MM.1S (cell line): ENCODE measurements around the gene EPB41.

Experiments used
- DNase-seq: peaks from one replicate; pipeline ENCODE4 v3.0.0-alpha.2; 2015
- H2AFZ ChIP-seq: fragments of 300-600 bp; sonication (generic); 2 replicates; pipeline ENCODE4 v1.6.0; 2016; ENCODE audit warnings: antibody characterized with exemption, low read length
- H3F3A ChIP-seq: fragments of 300-600 bp; sonication (generic); 2 replicates; pipeline ENCODE4 v1.6.1; 2016; ENCODE audit warnings: mild to moderate bottlenecking, antibody characterized with exemption, low read length, moderate library complexity, mixed read lengths; ENCODE audit not compliant: insufficient read depth
- H3K27ac ChIP-seq: fragments of 300-600 bp; sonication (generic); 2 replicates; pipeline ENCODE4 v1.5.1; 2016; ENCODE audit warnings: mild to moderate bottlenecking, low read length
- H3K27me3 ChIP-seq: fragments of 300-600 bp; sonication (generic); replicated peaks from 2 replicates; pipeline ENCODE4 v1.6.0; 2016; ENCODE audit warnings: low read length; ENCODE audit not compliant: insufficient read depth
- H3K36me3 ChIP-seq: fragments of 300-600 bp; sonication (generic); replicated peaks from 2 replicates; pipeline ENCODE4 v1.6.1; 2016; ENCODE audit warnings: mild to moderate bottlenecking, low read length, mixed read lengths; ENCODE audit not compliant: insufficient read depth
- H3K4me1 ChIP-seq: fragments of 300-600 bp; sonication (generic); 2 replicates; pipeline ENCODE4 v1.6.1; 2016; ENCODE audit warnings: low read length, mixed read lengths
- H3K4me2 ChIP-seq: fragments of 300-600 bp; sonication (generic); 2 replicates; pipeline ENCODE4 v1.6.0; 2016; ENCODE audit warnings: low read depth, low read length
- H3K4me3 ChIP-seq: fragments of 300-600 bp; sonication (generic); 2 replicates; pipeline ENCODE4 v1.5.1; 2016; ENCODE audit warnings: low read length, mixed read lengths
- H3K79me2 ChIP-seq: fragments of 300-600 bp; sonication (generic); 2 replicates; pipeline ENCODE4 v1.6.1; 2016; ENCODE audit warnings: mixed run types, low read length, mixed read lengths
- H3K9ac ChIP-seq: fragments of 300-600 bp; sonication (generic); 2 replicates; pipeline ENCODE4 v1.6.1; 2016; ENCODE audit warnings: low read length, mixed read lengths
- H3K9me2 ChIP-seq: fragments of 300-600 bp; sonication (generic); replicated peaks from 2 replicates; pipeline ENCODE4 v1.6.1; 2016; ENCODE audit warnings: mild to moderate bottlenecking, low read length, mixed read lengths; ENCODE audit not compliant: insufficient read depth
- H3K9me3 ChIP-seq: fragments of 300-600 bp; sonication (generic); replicated peaks from 2 replicates; pipeline ENCODE4 v1.6.1; 2016; ENCODE audit warnings: mild to moderate bottlenecking, low read length, mixed read lengths; ENCODE audit not compliant: insufficient read depth
- H4K20me1 ChIP-seq: fragments of 300-600 bp; sonication (generic); 2 replicates; pipeline ENCODE4 v1.6.1; 2016; ENCODE audit warnings: mild to moderate bottlenecking, low read length, moderate library complexity, mixed read lengths; ENCODE audit not compliant: insufficient read depth
- EZH2 ChIP-seq: fragments of 300-600 bp; sonication (generic); optimal IDR thresholded peaks from 2 replicates; pipeline ENCODE3; 2017; ENCODE audit warnings: low read depth, mild to moderate bottlenecking, antibody characterized with exemption, low read length, mixed read lengths
- EZH2phosphoT487 ChIP-seq: fragments of 300-600 bp; sonication (generic); IDR thresholded peaks from 2 replicates; pipeline ENCODE4 v1.6.1; 2018; ENCODE audit warnings: antibody characterized with exemption, low read length
- TF ChIP-seq, protein P1 (sequence below): fragments of 300-600 bp; sonication (generic); IDR thresholded peaks from 2 replicates; pipeline ENCODE4 v1.5.1; 2016; ENCODE audit warnings: antibody characterized with exemption, low read length, mixed read lengths

The EPB41 gene

DNA sequence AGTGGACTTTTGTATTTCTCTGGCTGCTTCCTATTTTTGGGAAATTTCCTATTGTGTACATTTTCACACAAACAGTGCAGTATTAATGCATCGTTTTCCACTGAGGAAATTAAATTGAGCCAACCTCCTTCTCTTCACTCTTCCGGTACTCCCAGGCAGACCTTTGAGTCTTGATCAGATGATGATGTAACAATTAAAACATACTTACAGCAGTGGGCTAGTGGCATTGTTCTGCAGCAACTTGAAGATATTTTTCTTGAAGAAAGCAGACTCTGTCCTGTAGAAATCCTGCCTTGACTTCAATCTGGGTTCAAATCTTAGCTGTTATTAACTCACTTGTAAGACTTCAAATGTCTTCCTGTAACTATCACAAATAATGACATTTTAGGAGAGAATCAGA lies 228.3 kb downstream of the EPB41 start:
- Histone ChIP-seq H3K36me3 (peaks cover under 1% of the 10 kb centered on the region; the same call in 1 of the 2 replicates), H3K4me2 (no peak overlapping the region), H3K4me3 (no peak overlapping the region), H2AFZ (no peak overlapping the region), H3K9me2 (no peaks in the 10 kb centered on the region), H3K9me3 (no peaks in the 10 kb centered on the region), H3K9ac (no peak overlapping the region), H3F3A (0 out of 2 replicates have a peak, but pooled peaks cover under 1% of the 10 kb centered on the region), H3K27ac (no peak overlapping the region), H3K27me3 (no peaks in the 10 kb centered on the region), H4K20me1 (no peaks in the 10 kb centered on the region), H3K79me2 (no peaks in the 10 kb centered on the region), H3K4me1 (no peaks in the 10 kb centered on the region)
- TF ChIP-seq EZH2: no peak
- no peak for TF ChIP-seq EZH2phosphoT487
- TF ChIP-seq, protein P1, sequence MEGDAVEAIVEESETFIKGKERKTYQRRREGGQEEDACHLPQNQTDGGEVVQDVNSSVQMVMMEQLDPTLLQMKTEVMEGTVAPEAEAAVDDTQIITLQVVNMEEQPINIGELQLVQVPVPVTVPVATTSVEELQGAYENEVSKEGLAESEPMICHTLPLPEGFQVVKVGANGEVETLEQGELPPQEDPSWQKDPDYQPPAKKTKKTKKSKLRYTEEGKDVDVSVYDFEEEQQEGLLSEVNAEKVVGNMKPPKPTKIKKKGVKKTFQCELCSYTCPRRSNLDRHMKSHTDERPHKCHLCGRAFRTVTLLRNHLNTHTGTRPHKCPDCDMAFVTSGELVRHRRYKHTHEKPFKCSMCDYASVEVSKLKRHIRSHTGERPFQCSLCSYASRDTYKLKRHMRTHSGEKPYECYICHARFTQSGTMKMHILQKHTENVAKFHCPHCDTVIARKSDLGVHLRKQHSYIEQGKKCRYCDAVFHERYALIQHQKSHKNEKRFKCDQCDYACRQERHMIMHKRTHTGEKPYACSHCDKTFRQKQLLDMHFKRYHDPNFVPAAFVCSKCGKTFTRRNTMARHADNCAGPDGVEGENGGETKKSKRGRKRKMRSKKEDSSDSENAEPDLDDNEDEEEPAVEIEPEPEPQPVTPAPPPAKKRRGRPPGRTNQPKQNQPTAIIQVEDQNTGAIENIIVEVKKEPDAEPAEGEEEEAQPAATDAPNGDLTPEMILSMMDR: no peak
- no peak for DNase-seq

DNA sequence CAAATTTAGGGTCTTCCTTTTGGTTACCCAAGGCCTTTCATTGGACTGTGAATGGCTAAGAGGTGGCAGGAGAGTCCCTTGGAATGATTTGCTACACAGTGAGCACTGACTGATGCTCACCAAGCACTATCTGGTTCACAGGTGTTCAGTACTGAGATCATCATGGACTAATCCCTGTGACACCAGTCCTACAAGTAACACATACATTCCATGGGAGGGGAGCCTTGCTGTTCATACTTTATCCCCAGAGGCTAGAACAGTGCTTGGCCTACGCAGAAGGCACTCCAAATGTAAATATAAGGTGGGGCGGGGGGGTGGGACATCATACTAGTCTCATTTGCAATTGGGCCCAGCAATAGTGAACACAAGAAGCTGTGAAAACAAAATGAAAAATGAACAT lies 229.8 kb downstream of the EPB41 start:
- H3K36me3 ChIP-seq: peaks cover 15% of the 10 kb centered on the region
- no peaks in the 10 kb centered on the region for H3K9me2 ChIP-seq
- no peak overlapping the region for H3K4me3 ChIP-seq
- H3K9me3 ChIP-seq: no peaks in the 10 kb centered on the region
- 0 out of 2 replicates have a peak, but pooled peaks cover 3% of the 10 kb centered on the region for H3F3A ChIP-seq
- H3K4me1 ChIP-seq: no peaks in the 10 kb centered on the region
- no peak overlapping the region for H3K27ac ChIP-seq
- no peaks in the 10 kb centered on the region for H3K27me3 ChIP-seq
- H4K20me1 ChIP-seq: no peaks in the 10 kb centered on the region
- no peaks in the 10 kb centered on the region for H3K79me2 ChIP-seq
- H3K4me2 ChIP-seq: no peak overlapping the region
- no peak overlapping the region for H3K9ac ChIP-seq
- TF ChIP-seq, protein P1: no peak
- TF ChIP-seq EZH2phosphoT487 (no peak), EZH2 (no peak)
- H2AFZ ChIP-seq: no peak overlapping the region
- DNase-seq: no peak

DNA sequence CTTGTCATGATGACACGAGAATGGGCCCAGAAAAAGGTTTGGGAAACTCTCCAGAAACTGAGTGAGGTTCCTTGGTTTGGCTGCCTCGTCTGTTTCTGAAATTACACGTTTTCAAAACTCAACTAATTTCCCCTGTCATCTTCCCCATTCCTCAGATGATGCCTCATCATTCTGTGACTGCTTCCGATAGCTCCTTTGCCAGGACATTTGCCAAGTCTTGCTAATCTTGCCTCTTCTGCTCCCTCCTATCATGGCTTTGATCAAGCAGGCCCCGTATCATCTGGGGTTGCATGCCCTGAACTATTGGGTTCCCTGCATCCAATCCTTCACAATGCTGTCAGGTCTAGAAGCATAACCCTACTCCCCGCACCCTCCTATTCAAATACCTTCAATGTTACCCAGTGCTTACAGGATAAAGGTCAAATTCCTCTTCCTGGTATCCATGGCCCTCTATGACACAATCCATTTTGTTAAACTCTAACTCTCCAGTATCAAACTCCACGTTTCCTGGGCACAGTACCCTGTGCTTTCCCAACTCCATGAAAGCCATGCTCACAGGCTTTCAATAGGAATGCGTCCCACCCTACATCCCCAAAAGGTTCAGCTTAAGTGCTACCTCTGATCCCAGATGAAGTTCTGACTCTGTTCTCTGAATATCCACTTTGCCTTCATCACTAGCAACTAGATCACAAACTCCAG lies 231.5 kb downstream of the EPB41 start:
- H3K36me3 ChIP-seq: peaks cover 21% of the 10 kb centered on the region
- H3K27ac ChIP-seq: no peak overlapping the region
- no peaks in the 10 kb centered on the region for H3K27me3 ChIP-seq
- H3K4me1 ChIP-seq: no peaks in the 10 kb centered on the region
- H2AFZ ChIP-seq: no peak overlapping the region
- no peak overlapping the region for H3K4me3 ChIP-seq
- H3K9me3 ChIP-seq: no peaks in the 10 kb centered on the region
- peaks cover 6% of the 10 kb centered on the region for H3K79me2 ChIP-seq
- no peaks in the 10 kb centered on the region for H4K20me1 ChIP-seq
- 0 out of 2 replicates have a peak, but pooled peaks cover 3% of the 10 kb centered on the region for H3F3A ChIP-seq
- H3K9me2 ChIP-seq: no peaks in the 10 kb centered on the region
- H3K9ac ChIP-seq: no peak overlapping the region
- no peak for DNase-seq
- no peak overlapping the region for H3K4me2 ChIP-seq
- TF ChIP-seq EZH2 (no peak), EZH2phosphoT487 (no peak)
- TF ChIP-seq, protein P1: no peak
